Measurements from ENCODE around the gene NOC3L.
"Not testable (repeated sequence)": the region's sequence is repeated elsewhere in the genome, so short reads cannot be mapped to it uniquely, and the experiment has no call there.

Gene NOC3L

GRCh38 chr10:94358480-94358879 is 4.3 kb downstream of the NOC3L start:
- no peak for DNase-seq

- no peak for DNase-seq
These were observed 5.5 kb downstream of the NOC3L start for GRCh38 chr10:94357193-94357592.

GRCh38 chr10:94355841-94356240 is 6.9 kb downstream of the NOC3L start:
- DNase-seq = no peak

- no peak for DNase-seq
These were observed 9.4 kb downstream of the NOC3L start for GRCh38 chr10:94353336-94353735.

- DNase-seq = no peak
These were observed 11.7 kb downstream of the NOC3L start for GRCh38 chr10:94351089-94351488.

- DNase-seq = not testable (repeated sequence)
These were observed 12.2 kb downstream of the NOC3L start for GRCh38 chr10:94350500-94350899.

GRCh38 chr10:94349327-94349726 is 13.4 kb downstream of the NOC3L start:
- DNase-seq = no peak

GRCh38 chr10:94344522-94345122 is 18.1 kb downstream of the NOC3L start:
- no peak for DNase-seq

- DNase-seq = no peak
These were observed 19.6 kb downstream of the NOC3L start for GRCh38 chr10:94343151-94343550.

GRCh38 chr10:94334857-94335256 is 27.9 kb downstream of the NOC3L start:
- no peak for DNase-seq

GRCh38 chr10:94333051-94333450 is 29.7 kb downstream of the NOC3L start:
- no peak for DNase-seq

- no peak for DNase-seq
These were observed 34.1 kb downstream of the NOC3L start for GRCh38 chr10:94328613-94329012.

- no peak for DNase-seq
These were observed 35.1 kb downstream of the NOC3L start for GRCh38 chr10:94327649-94328048.

- no peak for DNase-seq
These were observed 38.0 kb downstream of the NOC3L start for GRCh38 chr10:94324609-94325233.

GRCh38 chr10:94320285-94320914 is 42.3 kb downstream of the NOC3L start:
- peak; percentile 39 to 50 for DNase-seq

- DNase-seq = no peak
These were observed 46.2 kb downstream of the NOC3L start for GRCh38 chr10:94316560-94316959.

- DNase-seq = no peak
These were observed 46.7 kb downstream of the NOC3L start for GRCh38 chr10:94315975-94316464.

GRCh38 chr10:94315024-94315451 is 47.7 kb downstream of the NOC3L start:
- DNase-seq = no peak

GRCh38 chr10:94310369-94310768 is 52.4 kb downstream of the NOC3L start:
- no peak for DNase-seq

GRCh38 chr10:94308866-94309265 is 53.9 kb downstream of the NOC3L start:
- no peak for DNase-seq

GRCh38 chr10:94307046-94307615 is 55.6 kb downstream of the NOC3L start:
- no peak for DNase-seq

GRCh38 chr10:94303929-94304328 is 58.8 kb downstream of the NOC3L start:
- DNase-seq = no peak

GRCh38 chr10:94300042-94300441 is 62.7 kb downstream of the NOC3L start:
- DNase-seq = no peak

- no peak for DNase-seq
These were observed 63.3 kb downstream of the NOC3L start for GRCh38 chr10:94299417-94299816.

Measured in hippocampal formation (tissue), 2 donors.